HG02642 (cell line): ENCODE data around the gene GSTM4.
A peak's percentile ranks its signal among the peaks of the same experiment; 100 is the strongest.

Source experiments
- ATAC-seq: cut with Tn5 transposase; IDR thresholded peaks from one replicate; pipeline ENCODE4 v1.9.1; 2021; ENCODE audit warnings: mild to moderate bottlenecking; ENCODE audit not compliant: unreplicated experiment, poor library complexity

GSTM4 gene

GRCh38 chr1:109655615-109656519 is at the start of gene GSTM4:
GSTM4 (plus strand) TSS chr1:109656099; CDS start chr1:109656390, 291 bp downstream.
- peak; percentile 91 for ATAC-seq

- no peak for ATAC-seq
These were observed 46.0 kb upstream of the GSTM4 start for GRCh38 chr1:109609881-109610280.

GRCh38 chr1:109610609-109611307 is 45.1 kb upstream of the GSTM4 start:
- ATAC-seq = no peak

- ATAC-seq = no peak
These were observed 44.5 kb upstream of the GSTM4 start for GRCh38 chr1:109611308-109611990.

- ATAC-seq = no peak
These were observed 42.3 kb upstream of the GSTM4 start for GRCh38 chr1:109613361-109614147.

- no peak for ATAC-seq
These were observed 40.0 kb upstream of the GSTM4 start for GRCh38 chr1:109615879-109616278.

- ATAC-seq = no peak
These were observed 39.5 kb upstream of the GSTM4 start for GRCh38 chr1:109616391-109616790.

GRCh38 chr1:109617291-109617801 is 38.6 kb upstream of the GSTM4 start:
- ATAC-seq = no peak

GRCh38 chr1:109618661-109619575 is 37.0 kb upstream of the GSTM4 start:
- ATAC-seq = no peak

- ATAC-seq = peak; percentile 58
These were observed 36.1 kb upstream of the GSTM4 start, which contains the start of the genes AMPD2 and GNAT2 for GRCh38 chr1:109619576-109620400. AMPD2 (plus strand) TSS chr1:109619837; CDS start chr1:109621176, 1,339 bp downstream. GNAT2 (minus strand) TSS chr1:109619616; CDS start chr1:109612870, 6,746 bp downstream.

- ATAC-seq = peak; percentile 3
These were observed 35.5 kb upstream of the GSTM4 start for GRCh38 chr1:109620401-109620791.

GRCh38 chr1:109620841-109621286 is 35.0 kb upstream of the GSTM4 start:
- peak; percentile 76 for ATAC-seq

GRCh38 chr1:109621379-109622136 is 34.3 kb upstream of the GSTM4 start:
- no peak for ATAC-seq

- ATAC-seq = no peak
These were observed 33.6 kb upstream of the GSTM4 start for GRCh38 chr1:109622137-109622892.

GRCh38 chr1:109622895-109623294 is 33.0 kb upstream of the GSTM4 start:
- no peak for ATAC-seq

- ATAC-seq = no peak
These were observed 32.2 kb upstream of the GSTM4 start for GRCh38 chr1:109623601-109624161.
